H9 (cell line): Measurements from ENCODE around the gene CTNNA3. TPM values are rescaled to one million over a fixed set of nuclear protein-coding genes. Genes with fewer than 3 reads are reported as not detected.

Source experiments
- DNase-seq: peaks from one replicate; pipeline ENCODE4 v3.0.0-alpha.2; 2017
- H2AFZ ChIP-seq: one replicate; pipeline ENCODE4 v1.6.1; 2013; ENCODE audit warnings: mild to moderate bottlenecking, low read length, control low read depth, moderate library complexity
- H2AK5ac ChIP-seq: 2 replicates; pipeline ENCODE4 v1.6.1; 2013; ENCODE audit warnings: low read length, control low read depth, mixed read lengths; ENCODE audit not compliant: insufficient read length
- H2BK120ac ChIP-seq: one replicate; pipeline ENCODE4 v1.6.1; 2013; ENCODE audit warnings: low read depth, mild to moderate bottlenecking, low read length, control low read depth, inconsistent platforms; ENCODE audit not compliant: poor library complexity, severe bottlenecking
- H2BK12ac ChIP-seq: 2 replicates; pipeline ENCODE4 v1.6.1; 2013; ENCODE audit warnings: low read length, control low read depth, mixed read lengths, low read depth; ENCODE audit not compliant: insufficient read length
- H2BK15ac ChIP-seq: 2 replicates; pipeline ENCODE4 v1.6.1; 2013; ENCODE audit warnings: low read depth, low read length, control low read depth
- H2BK20ac ChIP-seq: one replicate; pipeline ENCODE4 v1.6.1; 2013; ENCODE audit warnings: low read depth, mild to moderate bottlenecking, low read length, control low read depth, inconsistent platforms; ENCODE audit not compliant: poor library complexity, severe bottlenecking
- H2BK5ac ChIP-seq: 2 replicates; pipeline ENCODE4 v1.6.1; 2013; ENCODE audit warnings: low read length, control low read depth, mixed read lengths; ENCODE audit not compliant: insufficient read length
- H3K14ac ChIP-seq: 2 replicates; pipeline ENCODE4 v1.6.1; 2013; ENCODE audit warnings: low read length, control low read depth; ENCODE audit not compliant: insufficient read depth
- H3K18ac ChIP-seq: 2 replicates; pipeline ENCODE4 v1.6.1; 2013; ENCODE audit warnings: low read depth, mild to moderate bottlenecking, mixed read lengths, low read length, control low read depth; ENCODE audit not compliant: insufficient read length
- H3K23ac ChIP-seq: 2 replicates; pipeline ENCODE4 v1.6.1; 2013; ENCODE audit warnings: low read length, control low read depth, mixed read lengths, low read depth; ENCODE audit not compliant: insufficient read length
- H3K23me2 ChIP-seq: 2 replicates; pipeline ENCODE4 v1.6.1; 2013; ENCODE audit warnings: low read depth, mild to moderate bottlenecking, mixed read lengths, low read length, control low read depth; ENCODE audit not compliant: insufficient read length, poor library complexity, severe bottlenecking
- H3K27ac ChIP-seq: 2 replicates; pipeline ENCODE4 v1.5.1; 2013; ENCODE audit warnings: low read length, control low read depth, mixed read lengths, low read depth; ENCODE audit not compliant: insufficient read length
- H3K27me3 ChIP-seq: 2 replicates; pipeline ENCODE4 v1.6.1; 2013; ENCODE audit warnings: low read length, control low read depth, inconsistent platforms; ENCODE audit not compliant: insufficient read depth
- H3K4ac ChIP-seq: 2 replicates; pipeline ENCODE4 v1.6.1; 2013; ENCODE audit warnings: low read depth, mild to moderate bottlenecking, control low read depth, inconsistent platforms, low read length, moderate library complexity
- H3K4me1 ChIP-seq: 2 replicates; pipeline ENCODE4 v1.6.1; 2013; ENCODE audit warnings: low read length, control low read depth, inconsistent platforms; ENCODE audit not compliant: insufficient read depth
- H3K4me2 ChIP-seq: 2 replicates; pipeline ENCODE4 v1.6.1; 2013; ENCODE audit warnings: low read length, control low read depth, mixed read lengths; ENCODE audit not compliant: insufficient read length, insufficient read depth
- H3K56ac ChIP-seq: 2 replicates; pipeline ENCODE4 v1.6.1; 2013; ENCODE audit warnings: low read depth, mild to moderate bottlenecking, mixed read lengths, low read length, control low read depth; ENCODE audit not compliant: insufficient read length
- H3K79me1 ChIP-seq: 2 replicates; pipeline ENCODE4 v1.6.1; 2013; ENCODE audit warnings: low read depth, mild to moderate bottlenecking, moderate library complexity, low read length, control low read depth, inconsistent platforms; ENCODE audit not compliant: insufficient read depth, poor library complexity, severe bottlenecking
- H3K79me2 ChIP-seq: 2 replicates; pipeline ENCODE4 v1.6.1; 2013; ENCODE audit warnings: low read length, control low read depth, inconsistent platforms; ENCODE audit not compliant: insufficient read depth
- H3K9ac ChIP-seq: 2 replicates; pipeline ENCODE4 v1.6.1; 2013; ENCODE audit warnings: low read length, control low read depth, mixed read lengths; ENCODE audit not compliant: insufficient read length; ENCODE audit errors: extremely low read depth
- H3K9me3 ChIP-seq: one replicate; pipeline ENCODE4 v1.6.1; 2013; ENCODE audit warnings: low read depth, low read length, inconsistent platforms; ENCODE audit not compliant: control insufficient read depth
- H3T11ph ChIP-seq: one replicate; pipeline ENCODE4 v1.6.1; 2013; ENCODE audit warnings: mild to moderate bottlenecking, low read length, control low read depth, inconsistent platforms
- H4K20me1 ChIP-seq: one replicate; pipeline ENCODE4 v1.6.1; 2013; ENCODE audit not compliant: control insufficient read depth, insufficient read length, insufficient read depth
- H4K5ac ChIP-seq: 2 replicates; pipeline ENCODE4 v1.6.1; 2013; ENCODE audit warnings: low read depth, mild to moderate bottlenecking, mixed read lengths, low read length, control low read depth; ENCODE audit not compliant: insufficient read length
- H4K8ac ChIP-seq: replicated peaks from 2 replicates; pipeline ENCODE4 v1.6.1; 2013; ENCODE audit warnings: low read length, control low read depth, mixed read lengths, low read depth; ENCODE audit not compliant: insufficient read length
- H4K91ac ChIP-seq: 2 replicates; pipeline ENCODE4 v1.6.1; 2013; ENCODE audit warnings: low read depth, mild to moderate bottlenecking, moderate library complexity, mixed read lengths, low read length, control low read depth; ENCODE audit not compliant: insufficient read length
- H3K27ac Mint-ChIP-seq, 3 experiments: 2 replicates in 2 of 3; 3 replicates in 1 of 3; pipeline ENCODE4 v1.8.0; 2020 to 2021; ENCODE audit warnings: mixed read lengths in 3 of 3, mild to moderate bottlenecking in 1 of 3, moderate library complexity in 1 of 3
- H3K27me3 Mint-ChIP-seq: 2 replicates; pipeline ENCODE4 v1.8.0; 2021; ENCODE audit warnings: low read depth, mild to moderate bottlenecking, moderate library complexity, mixed read lengths
- H3K36me3 Mint-ChIP-seq, 3 experiments: 2 replicates in 2 of 3; 3 replicates in 1 of 3; pipeline ENCODE4 v1.8.0; 2020 to 2021; ENCODE audit warnings: low read depth in 3 of 3, mixed read lengths in 3 of 3; ENCODE audit not compliant: insufficient read depth in 1 of 3
- H3K4me1 Mint-ChIP-seq, 2 experiments: 2 replicates each; pipeline ENCODE4 v1.8.0; 2020; ENCODE audit warnings: mixed read lengths in 2 of 2
- H3K4me3 Mint-ChIP-seq, 2 experiments: 2 replicates in 1 of 2; 3 replicates in 1 of 2; pipeline ENCODE4 v1.8.0; 2020 to 2021; ENCODE audit warnings: mild to moderate bottlenecking in 2 of 2, mixed read lengths in 2 of 2, moderate library complexity in 1 of 2
- H3K9me3 Mint-ChIP-seq, 2 experiments: 2 replicates in 1 of 2; 3 replicates in 1 of 2; pipeline ENCODE4 v1.8.0; 2020; ENCODE audit warnings: mild to moderate bottlenecking in 2 of 2, mixed read lengths in 2 of 2, moderate library complexity in 1 of 2
- WGBS: extraction: QIAGEN DNeasy Blood & Tissue Kit; methylation state at CpG from one replicate; pipeline ENCODE4 v1.1.7; 2013; ENCODE audit warnings: missing lambda C conversion rate, low lambda C conversion rate, mixed read lengths; ENCODE audit not compliant: insufficient read length; ENCODE audit errors: extremely low coverage; 5-methylcytosine and 5-hydroxymethylcytosine counted together
- total RNA-seq: library from RNA; stranded (reverse); gene quantifications from 2 replicates; pipeline ENCODE4 v1.2.1, GENCODE V29; 2021
- TF ChIP-seq, protein P1 (sequence below): fragments of 200-600 bp; sonication (generic); conservative IDR thresholded peaks from 3 replicates; pipeline ENCODE4 v1.8.0; 2021; ENCODE audit warnings: antibody characterized with exemption, mild to moderate bottlenecking

The CTNNA3 gene
- total RNA-seq, 1 experiment from 2014 or later, result 3.3 TPM

DNA sequence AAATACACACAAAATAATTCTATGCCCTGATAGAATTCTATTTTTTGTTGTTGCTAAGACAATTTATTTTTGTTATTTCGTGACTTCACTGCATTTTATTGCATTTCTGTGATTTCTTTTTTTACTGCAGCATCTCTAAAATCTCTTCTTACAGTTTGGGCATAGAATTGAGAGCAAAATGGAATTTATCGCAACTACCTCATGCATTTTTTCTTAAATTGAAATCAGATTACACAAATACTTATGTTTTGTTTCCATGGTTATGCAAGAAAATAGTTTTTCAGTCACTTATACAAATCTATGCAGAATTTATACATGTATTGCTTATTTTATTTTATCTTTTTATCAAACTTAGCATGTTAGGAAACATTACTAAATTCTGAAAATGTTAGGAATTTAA, 1552.0 kb downstream of the CTNNA3 start:
- TF ChIP-seq, protein P1, sequence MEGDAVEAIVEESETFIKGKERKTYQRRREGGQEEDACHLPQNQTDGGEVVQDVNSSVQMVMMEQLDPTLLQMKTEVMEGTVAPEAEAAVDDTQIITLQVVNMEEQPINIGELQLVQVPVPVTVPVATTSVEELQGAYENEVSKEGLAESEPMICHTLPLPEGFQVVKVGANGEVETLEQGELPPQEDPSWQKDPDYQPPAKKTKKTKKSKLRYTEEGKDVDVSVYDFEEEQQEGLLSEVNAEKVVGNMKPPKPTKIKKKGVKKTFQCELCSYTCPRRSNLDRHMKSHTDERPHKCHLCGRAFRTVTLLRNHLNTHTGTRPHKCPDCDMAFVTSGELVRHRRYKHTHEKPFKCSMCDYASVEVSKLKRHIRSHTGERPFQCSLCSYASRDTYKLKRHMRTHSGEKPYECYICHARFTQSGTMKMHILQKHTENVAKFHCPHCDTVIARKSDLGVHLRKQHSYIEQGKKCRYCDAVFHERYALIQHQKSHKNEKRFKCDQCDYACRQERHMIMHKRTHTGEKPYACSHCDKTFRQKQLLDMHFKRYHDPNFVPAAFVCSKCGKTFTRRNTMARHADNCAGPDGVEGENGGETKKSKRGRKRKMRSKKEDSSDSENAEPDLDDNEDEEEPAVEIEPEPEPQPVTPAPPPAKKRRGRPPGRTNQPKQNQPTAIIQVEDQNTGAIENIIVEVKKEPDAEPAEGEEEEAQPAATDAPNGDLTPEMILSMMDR, result no peak
- Mint-ChIP-seq H3K4me1 (no peaks in the 10 kb centered on the region), H3K4me3 (no peak overlapping the region), H3K36me3 (no peaks in the 10 kb centered on the region), H3K27ac (no peak overlapping the region), H3K27me3 (no peaks in the 10 kb centered on the region), H3K9me3 (no peaks in the 10 kb centered on the region)
- Histone ChIP-seq H3K23ac (no peak overlapping the region), H3K79me1 (no peaks in the 10 kb centered on the region), H2BK12ac (no peak overlapping the region), H3K9me3 (no peaks in the 10 kb centered on the region), H3K56ac (no peak overlapping the region), H3K79me2 (no peaks in the 10 kb centered on the region), H3K23me2 (no peaks in the 10 kb centered on the region), H2AFZ (no peak overlapping the region), H2BK20ac (no peak overlapping the region), H3K14ac (no peak overlapping the region), H3K4me1 (no peaks in the 10 kb centered on the region), H3T11ph (no peak overlapping the region), H3K4me2 (no peak overlapping the region), H2AK5ac (no peak overlapping the region), H3K9ac (no peak overlapping the region), H2BK5ac (no peak overlapping the region), H3K18ac (no peak overlapping the region), H2BK15ac (no peak overlapping the region), H4K91ac (no peak overlapping the region), H3K27ac (no peak overlapping the region), H4K20me1 (no peaks in the 10 kb centered on the region), H4K5ac (no peak overlapping the region), H2BK120ac (no peak overlapping the region), H3K27me3 (no peaks in the 10 kb centered on the region), H4K8ac (no peak overlapping the region), H3K4ac (no peak overlapping the region)
- DNase-seq, result no peak
- WGBS, result no CpG with 5 or more reads among the region's 2 CpGs
